Measurements from ENCODE around the gene ZKSCAN3. TPM values are rescaled to one million over a fixed set of nuclear protein-coding genes. Genes with fewer than 3 reads are reported as not detected.
A peak's percentile ranks its signal among the peaks of the same experiment; 100 is the strongest.

The ZKSCAN3 gene
- total and polyA plus RNA-seq, 2 of the 8 experiments (the other 6 are each of a cell fraction or from before 2014, with no cell fraction given), result 2.7 to 9.8 TPM

- TF ChIP-seq CHD2 (IDR thresholded peaks at IDR 0.05; ENCODE audit: low read length) (no peak), ASH2L (IDR thresholded peaks at IDR 0.05; ENCODE audit: low read length) (no peak), SUZ12 (IDR thresholded peaks at IDR 0.05; ENCODE audit: low read length) (no peak), ATF3 (IDR thresholded peaks at IDR 0.05; ENCODE audit: insufficient read depth, low read depth, low read length) (0 out of 2 replicates have a peak, but pooled peaks have one; percentile 10), RAD21 (IDR thresholded peaks at IDR 0.05 in 1 of 2, conservative IDR thresholded peaks at IDR 0.05 in 1 of 2; ENCODE audit: low read depth in 2 of 2, low read length in 2 of 2) (no peak), MAX (IDR thresholded peaks at IDR 0.05) (no peak)
Observed at GRCh38 chr6:28336284-28337120, 13.2 kb upstream of the ZKSCAN3 start (continued).

Measured in H1 (cell line).